HepG2 (cell line): Measurements from ENCODE around the gene ZNF628.

Experiments
- EZH2 ChIP-seq: conservative IDR thresholded peaks from 2 replicates; pipeline ENCODE4 v1.6.1; 2012; ENCODE audit warnings: mild to moderate bottlenecking, low read depth, low read length, moderate library complexity
- MAFK ChIP-seq, 2 experiments: IDR thresholded peaks in 1 of 2; conservative IDR thresholded peaks in 1 of 2; 2 replicates each; pipeline ENCODE4 v1.6.1; 2011; ENCODE audit warnings: improper control_type of control experiment in 2 of 2, low read length in 2 of 2
- POLR2AphosphoS5 ChIP-seq: IDR thresholded peaks from 2 replicates; pipeline ENCODE4 v1.6.1; 2012; ENCODE audit warnings: low read depth, low read length
- RNF2 ChIP-seq: fragments of 450-650 bp; conservative IDR thresholded peaks from 2 replicates; pipeline ENCODE4 v1.6.1; 2016; ENCODE audit warnings: low read depth
- ZNF543 ChIP-seq: sonication (generic); formaldehyde crosslinking; IDR thresholded peaks from 2 replicates; pipeline ENCODE4 v1.4.0; 2020; ENCODE audit warnings: mild to moderate bottlenecking, missing genetic modification reagents
- TF ChIP-seq, protein P1 (sequence below): sonication (generic); formaldehyde crosslinking; IDR thresholded peaks from 2 replicates; pipeline ENCODE4 v1.5.0; 2020; ENCODE audit warnings: mild to moderate bottlenecking, missing genetic modification reagents, moderate library complexity

- TF ChIP-seq MAFK (conservative IDR thresholded peaks at IDR 0.05 in 1 of 2, IDR thresholded peaks at IDR 0.05 in 1 of 2; ENCODE audit: low read length in 2 of 2) = no peak
- TF ChIP-seq, protein P1, sequence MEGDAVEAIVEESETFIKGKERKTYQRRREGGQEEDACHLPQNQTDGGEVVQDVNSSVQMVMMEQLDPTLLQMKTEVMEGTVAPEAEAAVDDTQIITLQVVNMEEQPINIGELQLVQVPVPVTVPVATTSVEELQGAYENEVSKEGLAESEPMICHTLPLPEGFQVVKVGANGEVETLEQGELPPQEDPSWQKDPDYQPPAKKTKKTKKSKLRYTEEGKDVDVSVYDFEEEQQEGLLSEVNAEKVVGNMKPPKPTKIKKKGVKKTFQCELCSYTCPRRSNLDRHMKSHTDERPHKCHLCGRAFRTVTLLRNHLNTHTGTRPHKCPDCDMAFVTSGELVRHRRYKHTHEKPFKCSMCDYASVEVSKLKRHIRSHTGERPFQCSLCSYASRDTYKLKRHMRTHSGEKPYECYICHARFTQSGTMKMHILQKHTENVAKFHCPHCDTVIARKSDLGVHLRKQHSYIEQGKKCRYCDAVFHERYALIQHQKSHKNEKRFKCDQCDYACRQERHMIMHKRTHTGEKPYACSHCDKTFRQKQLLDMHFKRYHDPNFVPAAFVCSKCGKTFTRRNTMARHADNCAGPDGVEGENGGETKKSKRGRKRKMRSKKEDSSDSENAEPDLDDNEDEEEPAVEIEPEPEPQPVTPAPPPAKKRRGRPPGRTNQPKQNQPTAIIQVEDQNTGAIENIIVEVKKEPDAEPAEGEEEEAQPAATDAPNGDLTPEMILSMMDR (CRISPR knock-in tag) = no peak
- no peak for TF ChIP-seq ZNF543
- no peak for TF ChIP-seq RNF2
- no peak for TF ChIP-seq EZH2
- TF ChIP-seq POLR2AphosphoS5 = no peak
Observed at GRCh38 chr19:55520691-55521292, 44.4 kb downstream of the ZNF628 start.
